ENCODE data around the gene PCDHGB3.
A peak's percentile ranks its signal among the peaks of the same experiment; 100 is the strongest.
"Not testable (repeated sequence)": the region's sequence is repeated elsewhere in the genome, so short reads cannot be mapped to it uniquely, and the experiment has no call there.

The PCDHGB3 gene

GRCh38 chr5:141402553-141403243, 32.7 kb downstream of the PCDHGB3 start, which contains the start of gene PCDHGA9:
TSS of gene PCDHGA9 (plus strand) at chr5:141402778. CDS start at chr5:141402953, 175 bp downstream.
- no peak for DNase-seq (ENCODE audit: extremely low read depth, low read depth)
- peak; percentile 36 for TF ChIP-seq CTCF (IDR thresholded peaks at IDR 0.05; ENCODE audit: low read depth, low read length)

- TF ChIP-seq CTCF (IDR thresholded peaks at IDR 0.05; ENCODE audit: low read depth, low read length): no peak
- no peak for DNase-seq (ENCODE audit: extremely low read depth, low read depth)
Measured at GRCh38 chr5:141403387-141403786, 33.3 kb downstream of the PCDHGB3 start.

GRCh38 chr5:141407790-141408505, 37.9 kb downstream of the PCDHGB3 start, which contains the start of gene PCDHGB6:
TSS of gene PCDHGB6 (plus strand) at chr5:141408021. CDS start at chr5:141408203, 182 bp downstream.
- not testable (repeated sequence) for DNase-seq (ENCODE audit: extremely low read depth, low read depth)
- peak; percentile 53 for TF ChIP-seq CTCF (IDR thresholded peaks at IDR 0.05; ENCODE audit: low read depth, low read length)

- DNase-seq (ENCODE audit: extremely low read depth, low read depth): no peak
- no peak for TF ChIP-seq CTCF (IDR thresholded peaks at IDR 0.05; ENCODE audit: low read depth, low read length)
Measured at GRCh38 chr5:141409598-141410306, 39.7 kb downstream of the PCDHGB3 start.

- no peak for DNase-seq (ENCODE audit: extremely low read depth, low read depth)
- TF ChIP-seq CTCF (IDR thresholded peaks at IDR 0.05; ENCODE audit: low read depth, low read length): no peak
Measured at GRCh38 chr5:141411575-141411974, 41.5 kb downstream of the PCDHGB3 start.

GRCh38 chr5:141412854-141413539, 43.0 kb downstream of the PCDHGB3 start, which contains the start of gene PCDHGA10:
TSS of gene PCDHGA10 (plus strand) at chr5:141412987. CDS start at chr5:141413176, 189 bp downstream.
- peak; percentile 73 for TF ChIP-seq CTCF (IDR thresholded peaks at IDR 0.05; ENCODE audit: low read depth, low read length)
- DNase-seq (ENCODE audit: extremely low read depth, low read depth): peak; percentile 42

Data from AG09319 (cell line).